OCI-LY1 (cell line): ENCODE results near the gene SLC27A3.

Experiments used
- H2AFZ ChIP-seq: fragments of 200-600 bp; sonication (generic), shearing (Covaris generic); 2 replicates; pipeline ENCODE4 v1.6.0; 2014; ENCODE audit warnings: antibody characterized with exemption, mild to moderate bottlenecking, low read length
- H3F3A ChIP-seq: fragments of 200-600 bp; sonication (generic), shearing (Covaris generic); 2 replicates; pipeline ENCODE4 v1.6.0; 2014; ENCODE audit warnings: mild to moderate bottlenecking, antibody characterized with exemption, low read length, moderate library complexity; ENCODE audit not compliant: insufficient read depth
- H3K27ac ChIP-seq: fragments of 200-600 bp; sonication (generic); 2 replicates; pipeline ENCODE4 v1.5.1; 2014; ENCODE audit warnings: low read length, mixed run types, mild to moderate bottlenecking, low read depth; ENCODE audit not compliant: poor library complexity, severe bottlenecking
- H3K27me3 ChIP-seq: fragments of 200-600 bp; sonication (generic); 2 replicates; pipeline ENCODE4 v1.6.0; 2014; ENCODE audit warnings: antibody characterized with exemption, mild to moderate bottlenecking, low read length, moderate library complexity; ENCODE audit not compliant: insufficient read depth
- H3K36me3 ChIP-seq: fragments of 200-600 bp; sonication (generic); 2 replicates; pipeline ENCODE4 v1.6.1; 2014; ENCODE audit warnings: mild to moderate bottlenecking, antibody characterized with exemption, low read length, moderate library complexity, mixed read lengths; ENCODE audit not compliant: insufficient read depth
- H3K4me1 ChIP-seq: fragments of 200-600 bp; sonication (generic); 2 replicates; pipeline ENCODE4 v1.5.1; 2014; ENCODE audit warnings: mild to moderate bottlenecking, low read length, moderate library complexity; ENCODE audit not compliant: insufficient read depth, severe bottlenecking
- H3K4me2 ChIP-seq: fragments of 200-600 bp; sonication (generic), shearing (Covaris generic); 2 replicates; pipeline ENCODE4 v1.6.1; 2014; ENCODE audit warnings: low read length
- H3K4me3 ChIP-seq: fragments of 200-600 bp; sonication (generic); 2 replicates; pipeline ENCODE4 v1.5.1; 2014; ENCODE audit warnings: low read length, low read depth, mild to moderate bottlenecking, mixed read lengths; ENCODE audit not compliant: poor library complexity, severe bottlenecking
- H3K79me2 ChIP-seq: fragments of 200-600 bp; shearing (Covaris generic); 2 replicates; pipeline ENCODE4 v1.6.1; 2016; ENCODE audit warnings: mixed run types, low read length, mixed read lengths; ENCODE audit not compliant: insufficient read depth
- H3K9ac ChIP-seq: fragments of 200-600 bp; sonication (generic), shearing (Covaris generic); 2 replicates; pipeline ENCODE4 v1.6.1; 2014; ENCODE audit warnings: mild to moderate bottlenecking, low read length, mixed read lengths
- H3K9me2 ChIP-seq: fragments of 200-600 bp; sonication (generic), shearing (Covaris generic); 2 replicates; pipeline ENCODE4 v1.6.1; 2014; ENCODE audit warnings: low read depth, mild to moderate bottlenecking, low read length, mixed read lengths
- H3K9me3 ChIP-seq: fragments of 200-600 bp; shearing (Covaris generic); 2 replicates; pipeline ENCODE4 v1.6.1; 2014; ENCODE audit warnings: low read length, mixed read lengths
- H4K20me1 ChIP-seq: fragments of 200-600 bp; sonication (generic), shearing (Covaris generic); 2 replicates; pipeline ENCODE4 v1.6.0; 2016; ENCODE audit warnings: mild to moderate bottlenecking, low read length; ENCODE audit not compliant: insufficient read depth
- CTCF ChIP-seq: fragments of 200-600 bp; sonication (generic), shearing (Covaris generic); IDR thresholded peaks from 2 replicates; pipeline ENCODE4 v1.5.1; 2017; ENCODE audit warnings: mild to moderate bottlenecking, antibody characterized with exemption, low read length, moderate library complexity, mixed read lengths
- EZH2 ChIP-seq: fragments of 200-600 bp; sonication (generic), shearing (Covaris generic); IDR thresholded peaks from 2 replicates; pipeline ENCODE4 v1.8.0; 2017; ENCODE audit warnings: borderline replicate concordance, mixed run types, mild to moderate bottlenecking, antibody characterized with exemption, low read length, moderate library complexity, mixed read lengths

SLC27A3 gene

GRCh38 chr1:153805042-153805745, 30.0 kb downstream of the SLC27A3 start:
- no peaks in the 10 kb centered on the region for H3K79me2 ChIP-seq
- H4K20me1 ChIP-seq: no peaks in the 10 kb centered on the region
- H3K4me3 ChIP-seq: no peak overlapping the region
- peak overlapping the region; percentile 57; the same call in 1 of the 2 replicates for H3K4me2 ChIP-seq
- TF ChIP-seq EZH2: no peak
- TF ChIP-seq CTCF: no peak
- H3K9ac ChIP-seq: peak overlapping the region; percentile 12; the same call in 1 of the 2 replicates
- H2AFZ ChIP-seq: no peak overlapping the region
- H3K9me3 ChIP-seq: no peaks in the 10 kb centered on the region
- peak overlapping the region; percentile 97 for H3K27ac ChIP-seq
- peaks cover 5% of the 10 kb centered on the region for H3F3A ChIP-seq
- H3K27me3 ChIP-seq: no peaks in the 10 kb centered on the region
- peaks cover 35% of the 10 kb centered on the region for H3K4me1 ChIP-seq
- H3K9me2 ChIP-seq: no peaks in the 10 kb centered on the region
- H3K36me3 ChIP-seq: peaks cover 23% of the 10 kb centered on the region; the same call in 1 of the 2 replicates

DNA sequence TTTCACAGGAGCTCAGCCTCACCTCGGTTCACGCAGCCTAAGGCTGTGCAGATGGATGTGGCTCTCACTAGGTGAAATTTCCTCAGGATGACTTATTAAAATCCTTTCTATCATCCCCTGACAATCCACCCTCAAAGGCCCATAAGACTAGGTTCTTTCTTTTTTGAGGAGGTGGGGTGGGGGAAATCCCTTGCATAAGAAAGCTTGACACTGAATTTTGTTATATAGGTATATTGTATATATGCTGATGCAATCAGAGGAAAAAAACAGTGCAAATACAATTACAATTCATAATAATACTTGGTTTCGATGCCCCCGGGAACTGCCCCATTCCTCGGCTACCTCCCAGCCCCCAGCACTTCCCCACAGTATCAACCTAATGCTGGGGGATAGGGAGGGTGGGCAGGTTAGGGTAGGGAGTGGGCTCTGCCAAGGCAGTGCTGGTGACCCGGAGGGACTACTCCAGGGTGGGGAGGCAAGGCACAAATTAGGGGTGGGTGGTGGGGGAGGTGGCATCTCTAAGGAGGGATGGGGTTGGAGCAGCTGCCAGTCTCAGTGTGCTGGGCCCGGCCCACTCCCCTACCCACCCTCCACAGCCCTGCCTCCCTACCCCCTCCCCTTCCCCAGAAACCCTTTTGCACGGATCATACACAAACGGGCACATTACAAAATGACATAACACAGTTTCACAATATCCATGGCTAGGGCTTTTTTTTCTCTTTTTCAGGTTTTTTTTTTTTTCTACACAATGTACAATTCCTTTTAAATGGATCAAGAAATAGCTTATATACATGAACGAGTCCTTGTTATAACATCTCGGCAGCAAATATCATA, 30.9 kb downstream of the SLC27A3 start:
- Histone ChIP-seq H2AFZ (no peak overlapping the region), H3K9me3 (no peaks in the 10 kb centered on the region), H3K79me2 (no peaks in the 10 kb centered on the region), H3K4me1 (peaks cover 35% of the 10 kb centered on the region), H4K20me1 (no peaks in the 10 kb centered on the region), H3K36me3 (peaks cover 32% of the 10 kb centered on the region; the same call in 1 of the 2 replicates), H3K4me2 (peak overlapping the region; percentile 57), H3K9me2 (no peaks in the 10 kb centered on the region), H3F3A (peaks cover 5% of the 10 kb centered on the region), H3K9ac (peak overlapping the region; percentile 43), H3K4me3 (no peak overlapping the region), H3K27ac (peak overlapping the region; percentile 97), H3K27me3 (no peaks in the 10 kb centered on the region)
- TF ChIP-seq CTCF (no peak), EZH2 (no peak)

GRCh38 chr1:153816283-153816889, 41.2 kb downstream of the SLC27A3 start:
- Histone ChIP-seq H3K27me3 (no peaks in the 10 kb centered on the region), H3K4me1 (peaks cover 10% of the 10 kb centered on the region), H3K9me3 (no peaks in the 10 kb centered on the region), H3K36me3 (peaks cover 74% of the 10 kb centered on the region), H3K9ac (no peak overlapping the region), H3K4me2 (no peak overlapping the region), H3K9me2 (no peaks in the 10 kb centered on the region), H3F3A (no peaks in the 10 kb centered on the region), H3K79me2 (no peaks in the 10 kb centered on the region), H2AFZ (no peak overlapping the region), H3K4me3 (no peak overlapping the region), H3K27ac (no peak overlapping the region), H4K20me1 (no peaks in the 10 kb centered on the region)
- no peak for TF ChIP-seq EZH2
- TF ChIP-seq CTCF: no peak
